Measurements from ENCODE around the gene PTCRA. TPM values are rescaled to one million over a fixed set of nuclear protein-coding genes. Genes with fewer than 3 reads are reported as not detected.
"Not testable (repeated sequence)": the region's sequence is repeated elsewhere in the genome, so short reads cannot be mapped to it uniquely, and the experiment has no call there.

Gene PTCRA
- total RNA-seq, 2 experiments from 2014 or later, result not detected

DNA sequence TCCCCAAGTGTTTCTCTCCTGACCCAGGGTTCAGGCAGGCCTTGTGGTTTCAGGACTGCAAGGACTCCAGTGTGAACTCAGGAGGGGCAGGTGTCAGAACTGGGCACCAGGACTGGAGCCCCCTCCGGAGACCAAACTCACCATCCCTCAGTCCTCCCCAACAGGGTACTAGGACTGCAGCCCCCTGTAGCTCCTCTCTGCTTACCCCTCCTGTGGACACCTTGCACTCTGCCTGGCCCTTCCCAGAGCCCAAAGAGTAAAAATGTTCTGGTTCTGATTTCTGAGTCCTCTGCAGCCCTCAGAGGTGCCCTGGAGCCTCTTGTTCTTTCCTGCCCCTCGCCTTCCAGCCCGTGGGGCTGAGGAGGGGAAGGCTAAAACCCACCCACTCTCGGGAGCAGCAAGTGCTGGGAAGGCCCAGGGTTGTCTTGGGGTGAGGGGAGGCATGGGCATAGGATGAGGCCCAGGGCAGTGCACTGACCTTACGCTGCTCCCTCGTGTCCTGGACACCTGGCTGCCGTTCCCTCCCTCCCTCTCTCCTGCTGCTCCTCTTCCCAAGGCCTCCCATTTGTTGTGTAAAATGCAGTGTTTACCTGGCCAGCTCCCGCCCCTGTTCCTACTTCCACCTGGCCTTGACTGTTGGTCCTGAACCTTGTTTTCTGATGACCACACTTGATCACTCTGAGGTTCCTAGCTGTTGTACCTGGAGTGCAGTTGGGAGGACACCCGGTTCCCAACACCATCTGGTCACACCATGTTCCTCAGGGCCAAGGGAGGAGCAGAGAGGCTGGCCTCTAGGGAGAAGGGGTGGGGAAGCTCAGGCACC lies 23.3 kb downstream of the PTCRA start:
- ATAC-seq (ENCODE audit: low read depth) (no peak), DNase-seq (no peak)
- Mint-ChIP-seq H3K9me3 (no peaks in the 10 kb centered on the region), H3K4me3 (no peak overlapping the region), H3K27ac (no peak overlapping the region), H3K36me3 (peaks cover 14% of the 10 kb centered on the region), H3K27me3 (no peaks in the 10 kb centered on the region), H3K4me1 (peaks cover 9% of the 10 kb centered on the region)
- POLR2A ChIA-PET, result interaction anchor here (1.1 kb wide), 1 partner anchor 19 kb away, joined by 3 read pairs; no protein-coding TSS in a partner anchor

DNA sequence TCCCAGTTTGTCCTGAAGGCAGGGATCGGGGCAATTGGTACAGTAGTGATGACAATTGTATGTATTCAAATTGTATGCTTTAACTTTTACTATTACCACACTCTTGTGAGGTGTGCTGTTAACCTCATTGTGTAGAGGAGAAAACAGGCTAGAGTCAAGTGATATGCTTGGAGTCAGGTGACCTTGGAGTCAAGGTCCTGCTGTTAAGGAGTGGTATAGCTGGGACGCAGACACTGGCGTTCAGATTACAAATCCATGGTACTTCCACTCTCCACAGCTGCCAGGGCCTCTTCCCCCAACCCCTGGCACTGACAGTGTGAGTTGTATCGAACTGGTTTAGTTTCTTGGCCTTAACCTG lies 23.9 kb downstream of the PTCRA start:
- no peak overlapping the region for H3K27ac Mint-ChIP-seq
- H3K9me3 Mint-ChIP-seq, result no peaks in the 10 kb centered on the region
- H3K36me3 Mint-ChIP-seq, result peaks cover 14% of the 10 kb centered on the region
- POLR2A ChIA-PET, result no interaction called here
- ATAC-seq (ENCODE audit: low read depth), result no peak
- peaks cover 6% of the 10 kb centered on the region for H3K4me1 Mint-ChIP-seq
- H3K27me3 Mint-ChIP-seq, result no peaks in the 10 kb centered on the region
- no peak for DNase-seq
- no peak overlapping the region for H3K4me3 Mint-ChIP-seq

DNA sequence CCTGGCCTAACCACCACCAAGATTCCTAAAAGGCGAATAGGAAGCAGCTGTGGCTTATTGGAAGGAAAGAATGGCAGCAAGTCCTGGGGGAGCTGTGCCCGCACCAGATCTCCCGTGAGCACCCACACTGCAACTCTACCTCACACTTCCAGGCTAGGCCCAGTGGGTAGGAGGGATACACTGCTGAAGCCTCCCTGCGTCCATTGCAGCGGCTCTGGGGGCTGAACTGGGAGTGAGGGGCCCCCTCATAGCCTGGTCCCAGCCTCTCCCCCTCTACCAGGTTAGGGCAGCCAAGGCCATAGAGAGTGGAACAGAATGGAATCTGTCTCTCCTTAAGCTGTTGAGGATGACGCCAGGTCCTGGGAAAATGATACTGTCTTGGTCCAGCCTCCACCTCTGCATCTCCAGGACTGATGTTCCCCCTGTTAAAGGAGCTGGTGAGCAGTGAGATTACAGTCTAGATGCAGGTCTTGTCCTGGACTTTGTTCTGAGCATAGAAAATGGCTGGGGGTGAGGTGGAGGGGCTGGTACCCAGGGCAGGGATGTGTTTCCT lies 24.7 kb downstream of the PTCRA start:
- peaks cover 5% of the 10 kb centered on the region for H3K4me1 Mint-ChIP-seq
- no peaks in the 10 kb centered on the region for H3K9me3 Mint-ChIP-seq
- no peaks in the 10 kb centered on the region for H3K27me3 Mint-ChIP-seq
- no peak overlapping the region for H3K27ac Mint-ChIP-seq
- no peak overlapping the region for H3K4me3 Mint-ChIP-seq
- peaks cover 11% of the 10 kb centered on the region for H3K36me3 Mint-ChIP-seq
- POLR2A ChIA-PET, result interaction anchor here (0.6 to 1.0 kb wide), 4 partner anchors 11 to 99 kb away, joined by 3 to 4 read pairs (median 4); partner anchors contain the start of genes CNPY3, PEX6 and PPP2R5D
- DNase-seq (no peak), ATAC-seq (ENCODE audit: low read depth) (no peak)

DNA sequence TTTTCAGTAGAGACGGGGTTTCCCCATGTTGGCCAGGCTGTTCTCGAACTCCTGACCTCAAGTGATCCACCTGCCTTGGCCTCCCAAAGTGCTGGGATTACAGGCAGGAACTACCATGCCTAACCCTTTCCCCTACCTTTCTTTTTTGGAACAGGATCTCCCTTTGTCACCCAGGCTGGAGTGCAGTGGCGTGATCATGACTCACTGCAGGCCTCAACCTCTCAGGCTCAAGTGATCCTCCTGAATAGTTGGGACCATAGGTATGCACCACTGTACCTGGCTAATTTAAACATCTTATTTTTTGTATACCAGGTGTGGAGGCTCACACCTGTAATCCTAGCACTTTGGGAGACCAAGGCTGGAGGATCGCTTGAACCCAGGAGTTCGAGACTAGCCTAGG lies 25.5 kb downstream of the PTCRA start:
- not testable (repeated sequence) for DNase-seq; H3K4me3 Mint-ChIP-seq; H3K9me3 Mint-ChIP-seq; H3K27me3 Mint-ChIP-seq; H3K4me1 Mint-ChIP-seq; H3K27ac Mint-ChIP-seq; ATAC-seq (ENCODE audit: low read depth)
- H3K36me3 Mint-ChIP-seq, result peaks cover 13% of the 10 kb centered on the region
- POLR2A ChIA-PET, result interaction anchor here (1.0 kb wide), 1 partner anchor 43 kb away, joined by 4 read pairs; the partner anchor contains the start of gene PPP2R5D

DNA sequence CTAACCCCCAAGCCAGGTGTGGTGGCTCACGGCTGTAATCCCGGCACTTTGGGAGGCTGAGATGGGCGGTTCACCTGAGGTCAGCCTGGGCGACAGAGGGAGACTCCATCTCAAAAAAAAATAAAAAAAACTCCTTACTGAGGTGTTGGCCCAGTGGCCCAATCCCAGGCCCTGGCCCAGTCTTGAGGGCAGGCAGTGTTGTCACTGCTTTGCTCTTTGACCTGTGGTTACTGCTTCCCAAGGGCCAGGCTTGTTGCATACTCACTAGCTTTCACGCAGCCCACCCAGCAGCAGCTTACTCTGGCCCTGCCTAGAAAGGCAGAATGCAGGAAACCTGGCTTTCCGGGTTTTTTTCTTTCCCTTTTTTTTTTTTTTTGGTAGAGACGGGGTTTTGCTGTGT lies 26.6 kb downstream of the PTCRA start:
- Mint-ChIP-seq H3K9me3 (no peaks in the 10 kb centered on the region), H3K4me3 (no peak overlapping the region), H3K27ac (no peak overlapping the region), H3K4me1 (peaks cover 4% of the 10 kb centered on the region), H3K36me3 (peaks cover 13% of the 10 kb centered on the region), H3K27me3 (no peaks in the 10 kb centered on the region)
- POLR2A ChIA-PET, result no interaction called here
- ATAC-seq (ENCODE audit: low read depth) (no peak), DNase-seq (no peak)

DNA sequence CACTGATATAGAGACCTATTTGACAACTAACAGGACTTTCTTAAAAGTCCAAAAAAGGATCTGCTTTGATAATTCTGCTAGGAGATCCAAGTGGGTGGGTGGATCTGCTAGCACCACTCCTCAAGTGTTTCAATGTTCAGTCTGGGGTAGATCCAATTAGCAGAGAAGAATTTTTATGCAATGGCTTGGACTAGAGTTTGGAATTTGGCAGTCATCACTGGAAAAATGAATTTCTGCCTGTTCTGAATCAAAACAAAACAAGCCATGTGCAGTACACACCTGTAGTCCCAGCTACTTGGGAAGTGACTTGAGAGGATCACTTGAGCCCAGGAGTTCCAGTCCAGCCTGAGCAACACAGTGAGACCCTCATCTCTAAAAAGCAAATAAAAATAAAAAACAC lies 32.1 kb downstream of the PTCRA start:
- Mint-ChIP-seq H3K36me3 (peaks cover 3% of the 10 kb centered on the region), H3K4me3 (no peak overlapping the region), H3K27me3 (no peaks in the 10 kb centered on the region), H3K4me1 (no peaks in the 10 kb centered on the region), H3K27ac (no peak overlapping the region), H3K9me3 (no peaks in the 10 kb centered on the region)
- no peak for ATAC-seq (ENCODE audit: low read depth)
- POLR2A ChIA-PET, result no interaction called here
- DNase-seq, result no peak

DNA sequence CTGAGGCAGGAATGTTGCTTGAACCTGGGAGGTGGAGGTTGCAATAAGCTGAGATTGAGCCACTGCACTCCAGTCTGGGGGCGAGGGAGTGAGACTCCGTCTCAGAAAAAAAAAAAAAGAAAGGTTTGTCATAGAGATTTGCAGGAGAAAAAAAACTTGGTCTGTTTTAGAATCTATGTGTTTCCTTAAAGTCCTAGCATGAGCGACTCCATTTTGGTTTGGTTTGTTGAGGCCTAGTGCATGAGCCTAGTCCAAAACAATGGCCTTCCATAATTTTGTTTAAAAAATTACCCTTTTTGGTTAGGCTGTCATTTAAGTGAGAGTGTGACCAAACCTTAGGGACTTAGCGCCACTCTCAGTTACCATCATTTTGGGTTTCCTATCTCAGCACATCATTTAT lies 36.5 kb downstream of the PTCRA start:
- POLR2A ChIA-PET, result no interaction called here
- no peak for ATAC-seq (ENCODE audit: low read depth)
- no peaks in the 10 kb centered on the region for H3K36me3 Mint-ChIP-seq
- no peak for DNase-seq
- H3K27ac Mint-ChIP-seq, result no peak overlapping the region
- no peaks in the 10 kb centered on the region for H3K4me1 Mint-ChIP-seq
- H3K4me3 Mint-ChIP-seq, result no peak overlapping the region
- H3K9me3 Mint-ChIP-seq, result no peaks in the 10 kb centered on the region
- H3K27me3 Mint-ChIP-seq, result no peaks in the 10 kb centered on the region

DNA sequence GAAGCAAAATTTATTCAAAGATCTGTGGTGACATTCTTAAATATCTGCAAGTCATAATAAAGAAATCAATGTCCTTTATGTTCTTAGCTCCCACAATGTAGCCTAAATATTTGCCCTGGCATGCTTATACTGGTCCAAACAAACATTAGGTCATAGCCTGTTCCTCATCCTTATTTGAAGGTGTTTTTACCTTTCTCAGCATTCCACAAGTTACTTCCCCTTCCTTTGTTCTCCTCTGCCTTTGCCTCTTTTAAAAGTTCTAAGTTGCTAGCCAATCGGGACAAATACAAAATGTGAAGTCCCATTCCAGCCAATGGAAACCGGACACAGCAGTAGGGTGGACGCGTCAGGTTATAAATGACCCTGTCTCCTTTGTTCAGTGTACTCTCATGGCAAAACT lies 38.6 kb downstream of the PTCRA start:
- H3K27me3 Mint-ChIP-seq, H3K9me3 Mint-ChIP-seq, POLR2A ChIA-PET: not testable (repeated sequence)

DNA sequence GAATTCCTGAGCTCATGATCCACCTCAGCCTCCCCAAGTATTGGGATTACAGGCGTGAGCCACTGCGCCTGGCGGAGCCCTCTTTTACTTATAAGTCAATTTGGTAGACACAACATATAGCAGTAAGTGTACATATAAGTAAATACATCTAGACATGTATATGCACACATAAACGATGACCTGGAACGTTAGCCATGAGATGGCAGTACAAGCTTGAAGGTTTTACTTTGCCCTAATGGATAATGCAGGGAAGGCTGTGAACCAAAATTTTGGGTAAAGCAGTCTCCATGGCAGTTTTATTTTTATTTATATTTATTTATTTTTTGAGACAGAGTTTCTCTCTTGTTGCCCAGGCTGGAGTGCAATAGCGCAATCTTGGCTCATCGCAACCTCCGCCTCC lies 42.3 kb downstream of the PTCRA start:
- Mint-ChIP-seq H3K27ac (no peak overlapping the region), H3K36me3 (peaks cover 6% of the 10 kb centered on the region), H3K4me1 (peaks cover 11% of the 10 kb centered on the region), H3K9me3 (no peaks in the 10 kb centered on the region), H3K27me3 (peaks cover 6% of the 10 kb centered on the region), H3K4me3 (no peak overlapping the region)
- ATAC-seq (ENCODE audit: low read depth), result no peak
- DNase-seq, result no peak
- POLR2A ChIA-PET, result interaction anchor here (0.8 kb wide), 1 partner anchor 20 kb away, joined by 3 read pairs; no protein-coding TSS in a partner anchor

More for the DNA sequence above, 38.6 kb downstream of the PTCRA start:
- H3K4me1 Mint-ChIP-seq; DNase-seq; H3K36me3 Mint-ChIP-seq; H3K27ac Mint-ChIP-seq; H3K4me3 Mint-ChIP-seq; ATAC-seq (ENCODE audit: low read depth): not testable (repeated sequence)

DNA sequence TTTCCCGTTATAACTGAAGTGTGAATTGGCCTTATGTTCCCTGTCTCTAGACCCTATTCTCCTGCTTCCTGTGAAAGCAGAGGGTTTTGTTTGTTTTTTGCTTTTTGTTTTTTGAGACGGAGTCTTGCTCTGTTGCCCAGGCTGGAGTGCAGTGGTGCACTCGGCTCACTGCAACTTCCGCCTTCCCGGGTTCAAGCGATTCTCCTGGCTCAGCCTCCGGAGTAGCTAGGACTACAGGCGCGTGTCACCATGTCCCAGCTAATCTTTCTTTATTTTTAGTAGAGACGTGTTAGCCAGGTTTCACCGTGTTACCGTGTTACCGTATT lies 44.0 kb downstream of the PTCRA start:
- no peaks in the 10 kb centered on the region for H3K9me3 Mint-ChIP-seq
- peaks cover 11% of the 10 kb centered on the region for H3K4me1 Mint-ChIP-seq
- no peak overlapping the region for H3K27ac Mint-ChIP-seq
- POLR2A ChIA-PET, result interaction anchor here (0.6 to 1.1 kb wide), 2 partner anchors 21 to 895 kb away, joined by 3 to 4 read pairs; no protein-coding TSS in a partner anchor
- ATAC-seq (ENCODE audit: low read depth) (no peak), DNase-seq (no peak)
- peaks cover 9% of the 10 kb centered on the region for H3K36me3 Mint-ChIP-seq
- H3K27me3 Mint-ChIP-seq, result peaks cover 6% of the 10 kb centered on the region
- peak overlapping the region; percentile 77 for H3K4me3 Mint-ChIP-seq

DNA sequence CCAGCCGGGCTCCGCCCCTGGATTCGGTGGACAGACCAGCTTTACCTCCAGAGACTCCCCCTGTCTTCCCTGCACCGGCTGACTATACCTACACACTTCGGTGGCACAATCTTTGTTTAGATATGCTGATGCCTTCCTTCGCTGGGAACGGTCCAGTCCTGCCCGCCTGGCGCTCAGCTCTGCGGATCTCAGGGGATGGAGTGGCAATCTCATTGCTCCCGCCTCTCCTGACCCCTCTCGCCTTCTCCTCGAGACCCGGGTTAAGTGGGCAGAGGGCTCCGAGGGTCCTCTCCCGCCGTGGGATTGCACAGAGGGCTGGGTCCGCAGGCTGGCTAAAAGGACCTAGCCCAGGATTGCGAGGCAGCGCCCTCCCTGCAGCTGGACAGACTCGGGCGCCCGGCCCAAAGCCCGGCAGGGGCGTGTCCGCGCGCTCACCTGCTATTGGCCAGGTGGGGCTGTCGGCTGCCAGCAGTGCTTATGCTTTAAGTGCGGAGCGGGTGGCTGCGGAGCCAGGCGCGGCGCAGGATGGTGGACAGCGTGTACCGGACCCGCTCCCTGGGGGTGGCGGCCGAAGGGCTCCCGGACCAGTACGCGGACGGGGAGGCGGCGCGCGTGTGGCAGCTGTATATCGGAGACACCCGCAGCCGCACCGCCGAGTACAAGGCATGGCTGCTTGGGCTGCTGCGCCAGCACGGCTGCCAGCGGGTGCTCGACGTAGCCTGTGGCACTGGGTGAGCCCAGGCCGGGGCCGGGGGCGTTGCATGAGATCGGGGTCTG lies 44.6 kb downstream of the PTCRA start, which contains the start of gene GNMT:
Gene GNMT (plus strand): TSS at position 512 of the 777 bp plus-strand sequence. CDS start 14 bp downstream, at position 526.
- peak; percentile 59 for DNase-seq
- no peak within 1 kb of the TSS for H3K27ac Mint-ChIP-seq
- POLR2A ChIA-PET, result interaction anchor here (0.6 to 1.6 kb wide), 3 partner anchors 10 to 896 kb away, joined by 3 to 4 read pairs (median 4); no protein-coding TSS in a partner anchor
- H3K36me3 Mint-ChIP-seq, result peaks cover 9% of the 10 kb centered on the region
- peak; percentile 77 for ATAC-seq (ENCODE audit: low read depth)
- H3K27me3 Mint-ChIP-seq, result peaks cover 6% of the 10 kb centered on the region
- peaks cover 11% of the 10 kb centered on the region for H3K4me1 Mint-ChIP-seq
- H3K4me3 Mint-ChIP-seq, result peak within 1 kb of the TSS; percentile 77
- H3K9me3 Mint-ChIP-seq, result no peaks in the 10 kb centered on the region

DNA sequence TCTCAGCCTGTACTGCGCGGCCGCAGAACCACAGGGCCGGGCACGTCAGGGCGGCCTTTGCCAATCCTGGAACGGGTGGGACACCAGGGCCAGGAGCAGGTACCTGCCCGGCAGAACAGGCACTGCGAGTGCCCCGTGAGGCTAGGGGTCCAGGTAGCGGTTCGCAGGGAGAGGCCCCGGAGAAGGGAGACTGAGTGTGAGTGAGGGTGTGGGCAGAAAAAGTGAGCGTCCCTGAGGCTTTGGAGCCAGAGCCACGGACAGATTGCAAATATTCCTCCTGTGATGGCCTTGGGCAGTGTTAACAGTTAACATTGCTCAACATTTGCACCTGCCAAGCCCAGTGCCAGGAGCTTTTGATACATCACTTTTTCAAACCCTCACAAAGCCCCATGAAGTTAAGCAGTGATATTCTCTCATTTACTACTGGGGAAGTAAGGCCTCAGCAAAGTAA lies 45.2 kb downstream of the PTCRA start:
- Mint-ChIP-seq H3K27me3 (peaks cover 6% of the 10 kb centered on the region), H3K4me1 (peaks cover 11% of the 10 kb centered on the region), H3K9me3 (no peaks in the 10 kb centered on the region), H3K36me3 (peaks cover 9% of the 10 kb centered on the region), H3K27ac (no peak overlapping the region), H3K4me3 (peak overlapping the region; percentile 77)
- POLR2A ChIA-PET, result interaction anchor here (0.7 to 1.6 kb wide), 2 partner anchors 10 to 18 kb away, joined by 4 to 6 read pairs; partner anchors contain the start of gene PEX6
- no peak for DNase-seq
- ATAC-seq (ENCODE audit: low read depth), result peak; percentile 7

DNA sequence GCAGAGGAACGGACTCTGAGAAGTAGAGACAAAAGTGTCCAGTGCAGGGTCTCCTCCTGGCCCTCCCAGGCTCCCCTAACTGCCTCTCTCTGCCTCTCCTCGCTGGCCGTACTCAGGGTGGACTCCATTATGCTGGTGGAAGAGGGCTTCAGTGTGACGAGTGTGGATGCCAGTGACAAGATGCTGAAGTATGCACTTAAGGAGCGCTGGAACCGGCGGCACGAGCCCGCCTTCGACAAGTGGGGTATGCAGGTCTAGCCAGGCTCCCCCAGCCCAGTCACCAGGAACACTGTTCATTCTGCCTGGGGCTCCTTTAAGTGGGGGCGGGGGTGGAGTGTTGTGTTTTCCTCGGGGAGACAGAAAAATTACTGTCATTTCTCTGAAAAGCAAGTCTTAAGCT lies 46.2 kb downstream of the PTCRA start:
- no peak for ATAC-seq (ENCODE audit: low read depth)
- no peak overlapping the region for H3K4me3 Mint-ChIP-seq
- no peaks in the 10 kb centered on the region for H3K9me3 Mint-ChIP-seq
- peaks cover 6% of the 10 kb centered on the region for H3K27me3 Mint-ChIP-seq
- no peak overlapping the region for H3K27ac Mint-ChIP-seq
- POLR2A ChIA-PET, result no interaction called here
- H3K4me1 Mint-ChIP-seq, result peaks cover 11% of the 10 kb centered on the region
- DNase-seq, result no peak
- H3K36me3 Mint-ChIP-seq, result peaks cover 9% of the 10 kb centered on the region

All from activated naive CD8-positive, alpha-beta T cell treated with anti-CD3 and anti-CD28 coated beads, Interleukin-2, amount 10 ng/mL, durations not matched to agents 7 days and 5 days (primary cell).